Body of pancreas (tissue), 4 donors: ENCODE results near the gene TRPV6. TPM values are rescaled to one million over a fixed set of nuclear protein-coding genes. Genes with fewer than 3 reads are reported as not detected.

ENCODE experiments used
- ATAC-seq: fragments of 150-250 bp; one replicate; pipeline ENCODE4 v1.9.1; 2016
- DNase-seq, 4 donors: peaks; one replicate each; pipeline ENCODE4 v3.0.0-alpha.2; 2019
- H3K27ac ChIP-seq, 4 donors: fragments of 200-600 bp; sonication (generic); 1 replicate in 3 of 4; 2 replicates in 1 of 4; pipeline versions ENCODE4 v1.5.1 to v1.6.1; 2016 to 2019; ENCODE audit warnings: mild to moderate bottlenecking in 1 of 4, mixed read lengths in 1 of 4, moderate library complexity in 1 of 4
- H3K27me3 ChIP-seq, 2 donors: fragments of 200-600 bp; sonication (generic); one replicate each; pipeline ENCODE4 v1.6.0; 2016; ENCODE audit warnings: mild to moderate bottlenecking in 1 of 2
- H3K36me3 ChIP-seq, 2 donors: fragments of 200-600 bp; sonication (generic); replicated peaks in 1 of 2; 2 replicates each; pipeline ENCODE4 v1.5.1; 2016; ENCODE audit warnings: low read depth in 2 of 2; ENCODE audit not compliant: insufficient read depth in 1 of 2
- H3K4me1 ChIP-seq: fragments of 200-600 bp; sonication (generic); one replicate; pipeline ENCODE4 v1.6.0; 2016
- H3K4me3 ChIP-seq, 2 donors: fragments of 200-600 bp; sonication (generic); 1 replicate in 1 of 2; 2 replicates in 1 of 2; pipeline ENCODE4 v1.5.1; 2016 to 2019
- H3K9me3 ChIP-seq, 3 donors: fragments of 200-600 bp; sonication (generic); 1 replicate in 2 of 3; 2 replicates in 1 of 3; pipeline ENCODE4 v1.5.1; 2016
- POLR2A ChIP-seq, 3 donors: fragments of 450-650 bp; IDR thresholded peaks; one replicate each; pipeline ENCODE4 v1.6.1; 2016; ENCODE audit warnings: antibody characterized with exemption in 3 of 3, mild to moderate bottlenecking in 2 of 3
- WGBS, 2 donors: methylation state at CpG; one replicate each; pipeline ENCODE4 v1.1.5; 2017; 5-methylcytosine and 5-hydroxymethylcytosine counted together
- intact Hi-C: fragments of 100-400 bp; cut with DNase I; formaldehyde crosslinking; loops from one replicate; pipeline ENCODE4 v1.15.1; 2023
- total RNA-seq, 2 donors: library from RNA; depleted of rRNA; stranded (reverse); fragments of >200 nt; gene quantifications; one replicate each; pipeline ENCODE4 v1.1.0, GENCODE V29; 2016
- TF ChIP-seq, protein P1 (sequence below), 7 experiments: fragments of 450-650 bp in 4 of 7; fragments of 200-600 bp in 3 of 7; sonication (generic) in 3 of 7; IDR thresholded peaks; one replicate each; pipeline ENCODE4 v1.5.1; 2016 to 2019; ENCODE audit warnings: antibody characterized with exemption in 7 of 7

Gene TRPV6
- total RNA-seq, 2 donors from 2014 or later, result 61.7 to 110 TPM

DNA sequence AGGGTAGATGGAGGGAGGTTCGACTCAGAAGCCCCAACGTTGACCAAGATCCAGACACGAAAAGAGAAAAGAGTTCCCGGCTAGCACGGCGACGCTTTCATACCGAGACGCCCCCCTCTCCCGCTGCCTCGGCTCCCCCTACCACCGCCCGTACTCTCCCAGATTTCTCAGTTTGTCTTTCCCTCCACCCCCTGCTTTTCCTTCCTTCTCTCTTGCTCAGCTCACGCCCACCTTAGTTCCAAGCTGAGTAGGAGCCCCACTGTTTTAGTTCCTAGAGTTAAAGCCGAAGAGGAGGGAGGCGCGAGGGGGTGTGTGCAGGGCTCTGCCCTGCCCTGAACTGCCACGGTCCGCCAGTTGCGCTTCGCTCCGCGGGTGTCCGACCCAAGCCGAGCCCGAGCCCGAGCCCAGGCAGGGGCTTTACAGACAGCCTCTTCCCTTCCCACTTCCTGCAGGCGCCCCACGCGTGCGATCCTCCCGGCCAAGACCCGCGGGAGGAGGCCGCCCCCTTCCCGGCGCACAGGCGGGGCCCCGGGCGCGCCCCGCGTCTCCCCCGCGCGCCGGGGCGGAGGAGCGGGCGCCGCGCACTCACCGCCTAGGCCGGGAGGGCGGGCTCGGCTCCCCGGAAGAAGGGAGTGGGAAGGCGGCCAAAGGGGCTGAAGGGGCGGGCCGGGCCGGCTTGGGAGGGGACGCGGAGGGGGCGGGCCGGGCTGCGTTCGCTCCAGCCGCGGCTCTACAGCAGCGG is 31.0 kb downstream of the TRPV6 start, which contains the start of gene EPHB6:
EPHB6 (plus strand) TSS at position 705 of the 742 bp plus-strand sequence. CDS start 8,152 bp downstream, outside the sequence.
- peak; percentile 19 to 50 (median 42) for TF ChIP-seq POLR2A (IDR thresholded peaks at IDR 0.05)
- TF ChIP-seq, protein P1, sequence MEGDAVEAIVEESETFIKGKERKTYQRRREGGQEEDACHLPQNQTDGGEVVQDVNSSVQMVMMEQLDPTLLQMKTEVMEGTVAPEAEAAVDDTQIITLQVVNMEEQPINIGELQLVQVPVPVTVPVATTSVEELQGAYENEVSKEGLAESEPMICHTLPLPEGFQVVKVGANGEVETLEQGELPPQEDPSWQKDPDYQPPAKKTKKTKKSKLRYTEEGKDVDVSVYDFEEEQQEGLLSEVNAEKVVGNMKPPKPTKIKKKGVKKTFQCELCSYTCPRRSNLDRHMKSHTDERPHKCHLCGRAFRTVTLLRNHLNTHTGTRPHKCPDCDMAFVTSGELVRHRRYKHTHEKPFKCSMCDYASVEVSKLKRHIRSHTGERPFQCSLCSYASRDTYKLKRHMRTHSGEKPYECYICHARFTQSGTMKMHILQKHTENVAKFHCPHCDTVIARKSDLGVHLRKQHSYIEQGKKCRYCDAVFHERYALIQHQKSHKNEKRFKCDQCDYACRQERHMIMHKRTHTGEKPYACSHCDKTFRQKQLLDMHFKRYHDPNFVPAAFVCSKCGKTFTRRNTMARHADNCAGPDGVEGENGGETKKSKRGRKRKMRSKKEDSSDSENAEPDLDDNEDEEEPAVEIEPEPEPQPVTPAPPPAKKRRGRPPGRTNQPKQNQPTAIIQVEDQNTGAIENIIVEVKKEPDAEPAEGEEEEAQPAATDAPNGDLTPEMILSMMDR (IDR thresholded peaks at IDR 0.05), result peak in 1 of 7 experiments; percentile 7
- ATAC-seq (peak; percentile 82), DNase-seq (peak; percentile 84 to 91 (median 87))
- peak within 1 kb of the TSS; percentile 41 to 85 (median 72) for H3K27ac ChIP-seq
- H3K9me3 ChIP-seq, result no peaks in the 10 kb centered on the region
- no peaks in the 10 kb centered on the region for H3K27me3 ChIP-seq
- intact Hi-C loops, result no loop called here
- peak within 1 kb of the TSS; percentile 39 to 57 for H3K4me3 ChIP-seq
- peaks cover 31% of the 10 kb centered on the region for H3K4me1 ChIP-seq
- WGBS, 2 donors, result 0% methylated on average over 29 to 48 of the region's 70 CpGs
- no peaks in the 10 kb centered on the region for H3K36me3 ChIP-seq

DNA sequence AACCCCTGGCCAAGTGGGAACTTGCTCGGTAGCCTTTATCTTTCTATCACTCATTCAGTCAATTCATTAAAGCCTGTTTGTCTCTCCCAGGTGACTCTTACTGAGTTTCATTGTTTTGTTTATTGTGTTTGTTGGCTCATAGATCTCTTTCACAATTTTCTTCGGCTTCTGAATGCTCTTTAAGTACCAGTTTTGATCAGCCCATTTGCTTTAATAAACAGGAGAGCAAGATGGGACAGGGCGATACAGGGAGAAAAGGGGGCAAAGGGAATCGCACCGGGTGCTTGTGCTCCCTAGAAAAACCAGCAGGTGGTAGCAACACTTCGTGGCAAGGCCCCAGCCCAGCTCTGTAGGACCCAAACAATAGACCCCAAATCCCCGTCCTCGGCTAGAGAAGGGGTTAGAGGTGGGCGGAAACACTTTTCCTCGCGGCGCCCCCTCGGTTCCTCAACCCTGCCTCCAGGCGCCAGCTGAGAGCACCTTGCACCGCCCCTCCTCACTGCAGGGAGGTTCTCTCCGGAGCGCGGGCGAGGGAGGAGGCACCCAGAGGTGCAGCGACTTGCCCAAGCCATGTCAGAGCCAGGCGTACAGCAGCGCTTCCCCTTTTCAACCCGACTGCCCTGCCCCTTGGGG is 31.7 kb downstream of the TRPV6 start:
- Histone ChIP-seq H3K27ac (peak overlapping the region in 3 of 4 donors; percentile 65 to 85 (median 79)), H3K36me3 (no peaks in the 10 kb centered on the region), H3K4me3 (peak overlapping the region; percentile 39 to 57), H3K9me3 (no peaks in the 10 kb centered on the region), H3K4me1 (peaks cover 31% of the 10 kb centered on the region), H3K27me3 (no peaks in the 10 kb centered on the region)
- peak; percentile 54 for ATAC-seq
- TF ChIP-seq POLR2A (IDR thresholded peaks at IDR 0.05), result no peak
- TF ChIP-seq, protein P1 (IDR thresholded peaks at IDR 0.05), result peak; percentile 52 to 91 (median 74)
- intact Hi-C loops, result no loop called here
- peak; percentile 60 to 73 (median 64) for DNase-seq
- 1 to 2% methylated on average over 16 to 23 of the region's 23 CpGs for WGBS, 2 donors

DNA sequence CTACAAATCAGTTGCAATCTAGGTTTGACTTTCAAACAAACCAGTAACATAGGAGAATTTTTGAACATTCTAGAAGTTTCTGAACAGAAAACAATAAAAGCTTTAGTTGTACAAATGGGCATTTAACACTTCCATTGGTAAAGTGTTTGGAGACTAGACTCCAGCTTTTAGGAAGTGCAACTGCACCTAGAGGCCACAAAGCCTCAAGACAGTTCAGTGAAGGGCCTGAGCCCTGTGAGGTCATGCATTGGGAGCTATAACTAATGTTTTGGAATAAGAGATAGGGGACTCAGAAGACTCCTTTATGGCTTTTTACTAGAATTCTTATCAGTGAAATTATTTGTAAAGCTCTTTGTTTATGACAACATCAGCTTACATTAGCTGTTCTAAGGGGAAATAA is 33.6 kb downstream of the TRPV6 start:
- Histone ChIP-seq H3K27ac (no peak overlapping the region), H3K4me1 (peaks cover 25% of the 10 kb centered on the region), H3K4me3 (no peak overlapping the region), H3K9me3 (no peaks in the 10 kb centered on the region), H3K36me3 (no peaks in the 10 kb centered on the region), H3K27me3 (no peaks in the 10 kb centered on the region)
- TF ChIP-seq, protein P1 (IDR thresholded peaks at IDR 0.05), result no peak
- no peak for TF ChIP-seq POLR2A (IDR thresholded peaks at IDR 0.05)
- ATAC-seq (no peak), DNase-seq (no peak)
- intact Hi-C loops, result no loop called here

DNA sequence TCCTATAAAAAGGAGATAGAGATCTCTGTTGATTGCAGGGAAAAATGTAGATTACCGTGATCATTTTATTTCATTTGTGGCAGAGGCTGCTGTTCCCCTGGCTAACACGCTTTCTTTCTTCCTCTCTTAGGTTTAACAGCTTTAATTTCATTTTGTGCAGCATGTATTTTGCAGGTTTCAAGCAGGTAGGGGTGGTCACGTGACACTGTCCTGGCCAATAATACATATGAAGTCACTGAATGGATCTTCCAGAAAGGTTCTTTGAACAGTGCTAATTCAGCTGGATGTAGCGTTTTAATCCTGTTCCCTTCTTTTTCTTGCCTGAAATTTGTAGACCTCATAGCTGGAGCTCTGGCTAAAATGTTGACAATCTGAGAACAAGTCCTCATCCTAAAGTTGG is 34.3 kb downstream of the TRPV6 start:
- Histone ChIP-seq H3K36me3 (no peaks in the 10 kb centered on the region), H3K4me1 (peaks cover 18% of the 10 kb centered on the region)

More for the DNA sequence above, 34.3 kb downstream of the TRPV6 start:
- WGBS, 2 donors, result 75 to 79% methylated on average over 4 of the region's 4 CpGs
- Histone ChIP-seq H3K4me3 (no peak overlapping the region), H3K9me3 (no peaks in the 10 kb centered on the region), H3K27ac (no peak overlapping the region), H3K27me3 (no peaks in the 10 kb centered on the region)
- DNase-seq (no peak), ATAC-seq (no peak)
- TF ChIP-seq POLR2A (IDR thresholded peaks at IDR 0.05), result no peak
- TF ChIP-seq, protein P1 (IDR thresholded peaks at IDR 0.05), result no peak
- intact Hi-C loops, result no loop called here
